HCT116 (cell line): ENCODE measurements around the gene HSP90AB1. TPM values are rescaled to one million over a fixed set of nuclear protein-coding genes. Genes with fewer than 3 reads are reported as not detected.

ENCODE experiments used
- ATAC-seq: fragments of 200-7000 bp; cut with Tn5 transposase; 2 replicates; pipeline ENCODE4 v1.9.1; 2020; ENCODE audit warnings: mild to moderate bottlenecking, moderate library complexity
- BruUV-seq: library from RNA; stranded (reverse); fragments of 400-500 nt; replicated peaks from 2 replicates; lab custom pipeline; 2021; lab: Mats Ljungman, UMichigan
- CTCF ChIA-PET: fragments of 300-600 bp; sonication (Branson Sonifier 250); formaldehyde crosslinking; loops from one replicate; lab custom pipeline; 2021; ENCODE audit warnings: antibody characterized with exemption; lab: Charles Lee
- POLR2A ChIA-PET: fragments of 300-600, 350-600 bp; sonication (Branson Sonifier 250); formaldehyde crosslinking; loops from one replicate; lab custom pipeline; 2021; ENCODE audit warnings: antibody characterized with exemption; lab: Charles Lee
- RAD21 ChIA-PET, 2 experiments: fragments of 300-600 bp; sonication (Branson Sonifier 250); formaldehyde crosslinking; loops; one replicate each; lab custom pipeline; 2023; ENCODE audit warnings: low total read pairs in 2 of 2; ENCODE audit not compliant: uncharacterized antibody in 2 of 2, unreplicated experiment in 2 of 2, low non-redundant PET in 1 of 2; lab: Charles Lee
- DNase-seq: peaks from one replicate; pipeline ENCODE4 v3.0.0-alpha.2; 2010; ENCODE audit warnings: low read depth, low spot score
- H2AFZ ChIP-seq: fragments of 200-600 bp; shearing (Covaris generic), sonication (generic); 2 replicates; pipeline ENCODE4 v1.6.1; 2017; ENCODE audit warnings: low read depth, mixed run types, mixed read lengths, antibody characterized with exemption, low read length; ENCODE audit not compliant: poor library complexity, severe bottlenecking
- H3K27ac ChIP-seq: 2 replicates; pipeline ENCODE4 v1.5.1; 2012; ENCODE audit warnings: low read depth, low read length
- H3K27me3 ChIP-seq: fragments of 200-600 bp; sonication (generic); 2 replicates; pipeline ENCODE4 v1.6.1; 2016; ENCODE audit warnings: mixed run types, low read length, mixed read lengths; ENCODE audit not compliant: insufficient read depth
- H3K36me3 ChIP-seq, 2 experiments: fragments of 200-500 bp in 1 of 2; fragments of 200-600 bp in 1 of 2; sonication (Bioruptor generic) in 1 of 2; sonication (generic) in 1 of 2; 2 replicates each; pipeline versions ENCODE4 v1.5.1 to v1.6.1; 2014 to 2016; ENCODE audit warnings: low read length in 2 of 2, inconsistent platforms in 1 of 2, mixed read lengths in 1 of 2, mixed run types in 1 of 2; ENCODE audit not compliant: insufficient read depth in 2 of 2, control insufficient read depth in 1 of 2
- H3K4me1 ChIP-seq, 2 experiments: fragments of 200-600 bp in 1 of 2; sonication (generic) in 1 of 2; 2 replicates each; pipeline versions ENCODE4 v1.5.1 to v1.6.1; 2012 to 2017; ENCODE audit warnings: low read length in 2 of 2, inconsistent platforms in 1 of 2, mild to moderate bottlenecking in 1 of 2, mixed read lengths in 1 of 2, mixed run types in 1 of 2, moderate library complexity in 1 of 2; ENCODE audit not compliant: insufficient read depth in 2 of 2, control insufficient read depth in 1 of 2
- H3K4me2 ChIP-seq: fragments of 200-600 bp; sonication (generic); 2 replicates; pipeline ENCODE4 v1.6.1; 2017; ENCODE audit warnings: mixed run types, low read length, mixed read lengths
- H3K4me3 ChIP-seq, 2 experiments: fragments of 200-600 bp in 1 of 2; sonication (generic) in 1 of 2; replicated peaks in 1 of 2; 2 replicates each; pipeline ENCODE4 v1.5.1; 2011 to 2016; ENCODE audit warnings: low read length in 2 of 2, control low read depth in 1 of 2, low read depth in 1 of 2, mild to moderate bottlenecking in 1 of 2, mixed read lengths in 1 of 2, mixed run types in 1 of 2
- H3K79me2 ChIP-seq: fragments of 200-600 bp; sonication (generic); 2 replicates; pipeline ENCODE4 v1.6.1; 2017; ENCODE audit warnings: mild to moderate bottlenecking, mixed run types, low read length, moderate library complexity, mixed read lengths; ENCODE audit not compliant: insufficient read depth
- H3K9ac ChIP-seq: fragments of 200-600 bp; sonication (generic); 2 replicates; pipeline ENCODE4 v1.6.1; 2016; ENCODE audit warnings: low read length, mixed read lengths
- H3K9me2 ChIP-seq: fragments of 200-600 bp; sonication (generic), shearing (Covaris generic); 2 replicates; pipeline ENCODE4 v1.6.1; 2017; ENCODE audit warnings: mixed run types, mild to moderate bottlenecking, moderate library complexity; ENCODE audit not compliant: insufficient read depth
- H3K9me3 ChIP-seq, 2 experiments: fragments of 200-500 bp in 1 of 2; fragments of 200-600 bp in 1 of 2; sonication (Bioruptor generic) in 1 of 2; sonication (generic) in 1 of 2; 2 replicates each; pipeline ENCODE4 v1.6.1; 2014 to 2017; ENCODE audit warnings: low read length in 2 of 2, mixed read lengths in 2 of 2, inconsistent platforms in 1 of 2, low read depth in 1 of 2, mild to moderate bottlenecking in 1 of 2, mixed run types in 1 of 2, moderate library complexity in 1 of 2; ENCODE audit not compliant: control insufficient read depth in 1 of 2, insufficient read depth in 1 of 2
- H4K20me1 ChIP-seq: fragments of 200-600 bp; sonication (generic), shearing (Covaris generic); 2 replicates; pipeline ENCODE4 v1.6.1; 2017; ENCODE audit warnings: mixed run types, mild to moderate bottlenecking, moderate library complexity; ENCODE audit not compliant: insufficient read depth
- CBX3 ChIP-seq: IDR thresholded peaks from 2 replicates; pipeline ENCODE4 v1.6.1; 2012; ENCODE audit warnings: low read depth
- ELF1 ChIP-seq: IDR thresholded peaks from 2 replicates; pipeline ENCODE4 v1.6.1; 2012; ENCODE audit warnings: low read depth, borderline replicate concordance
- EZH2 ChIP-seq: fragments of 200-600 bp; sonication (generic); IDR thresholded peaks from 2 replicates; pipeline ENCODE4 v1.6.1; 2017; ENCODE audit warnings: antibody characterized with exemption, mixed run types
- EZH2phosphoT487 ChIP-seq: fragments of 200-600 bp; IDR thresholded peaks from 2 replicates; pipeline ENCODE4 v1.6.1; 2018; ENCODE audit warnings: antibody characterized with exemption, borderline replicate concordance
- FOSL1 ChIP-seq: IDR thresholded peaks from 2 replicates; pipeline ENCODE4 v1.6.1; 2012; ENCODE audit warnings: low read depth
- JUND ChIP-seq: IDR thresholded peaks from 2 replicates; pipeline ENCODE4 v1.6.1; 2012
- POLR2AphosphoS5 ChIP-seq: IDR thresholded peaks from 2 replicates; pipeline ENCODE4 v1.6.1; 2011; ENCODE audit warnings: mild to moderate bottlenecking, low read depth, low read length, moderate library complexity
- REST ChIP-seq: IDR thresholded peaks from 2 replicates; pipeline ENCODE4 v1.6.1; 2012; ENCODE audit warnings: low read depth
- SIN3A ChIP-seq: IDR thresholded peaks from 2 replicates; pipeline ENCODE4 v1.6.1; 2012; ENCODE audit warnings: low read depth
- SP1 ChIP-seq: IDR thresholded peaks from 2 replicates; pipeline ENCODE4 v1.6.1; 2012; ENCODE audit warnings: low read depth
- YY1 ChIP-seq: IDR thresholded peaks from 2 replicates; pipeline ENCODE4 v1.6.1; 2011; ENCODE audit warnings: low read length, low read depth, moderate library complexity, mild to moderate bottlenecking; ENCODE audit not compliant: insufficient replicate concordance; ENCODE audit errors: extremely low read depth
- ZBTB33 ChIP-seq: IDR thresholded peaks from 2 replicates; pipeline ENCODE4 v1.6.1; 2011; ENCODE audit warnings: mild to moderate bottlenecking, low read length, moderate library complexity; ENCODE audit not compliant: insufficient replicate concordance; ENCODE audit errors: extremely low read depth
- ZNF274 ChIP-seq: fragments of 200-500 bp; sonication (Bioruptor generic); IDR thresholded peaks from 2 replicates; pipeline ENCODE4 v1.6.1; 2014; ENCODE audit warnings: mild to moderate bottlenecking, low read depth, low read length, inconsistent platforms
- intact Hi-C: fragments of 100-400 bp; cut with micrococcal nuclease; formaldehyde crosslinking; loops from 2 replicates; pipeline ENCODE4 v1.10.0; 2022
- total RNA-seq: library from RNA; stranded (reverse); gene quantifications from one replicate; pipeline ENCODE4 v1.2.1, GENCODE V29; 2021; ENCODE audit not compliant: unreplicated experiment
- TF ChIP-seq, protein P1 (sequence below): IDR thresholded peaks from 2 replicates; pipeline ENCODE4 v1.6.1; 2012
- TF ChIP-seq, protein P2 (sequence below), 3 experiments: fragments of 200-600 bp in 1 of 3; sonication (generic) in 1 of 3; IDR thresholded peaks in 2 of 3; conservative IDR thresholded peaks in 1 of 3; 2 replicates each; pipeline ENCODE4 v1.5.1; 2012 to 2017; ENCODE audit warnings: low read depth in 2 of 3, low read length in 2 of 3, antibody characterized with exemption in 1 of 3, borderline replicate concordance in 1 of 3, control low read depth in 1 of 3, mild to moderate bottlenecking in 1 of 3, mixed read lengths in 1 of 3, mixed run types in 1 of 3, moderate library complexity in 1 of 3; ENCODE audit not compliant: insufficient read depth in 1 of 3
- TF ChIP-seq, protein P3 (sequence below): IDR thresholded peaks from 2 replicates; pipeline ENCODE4 v1.6.1; 2012

Gene HSP90AB1
- total RNA-seq, 1 experiment from 2014 or later = 2,554 TPM

DNA sequence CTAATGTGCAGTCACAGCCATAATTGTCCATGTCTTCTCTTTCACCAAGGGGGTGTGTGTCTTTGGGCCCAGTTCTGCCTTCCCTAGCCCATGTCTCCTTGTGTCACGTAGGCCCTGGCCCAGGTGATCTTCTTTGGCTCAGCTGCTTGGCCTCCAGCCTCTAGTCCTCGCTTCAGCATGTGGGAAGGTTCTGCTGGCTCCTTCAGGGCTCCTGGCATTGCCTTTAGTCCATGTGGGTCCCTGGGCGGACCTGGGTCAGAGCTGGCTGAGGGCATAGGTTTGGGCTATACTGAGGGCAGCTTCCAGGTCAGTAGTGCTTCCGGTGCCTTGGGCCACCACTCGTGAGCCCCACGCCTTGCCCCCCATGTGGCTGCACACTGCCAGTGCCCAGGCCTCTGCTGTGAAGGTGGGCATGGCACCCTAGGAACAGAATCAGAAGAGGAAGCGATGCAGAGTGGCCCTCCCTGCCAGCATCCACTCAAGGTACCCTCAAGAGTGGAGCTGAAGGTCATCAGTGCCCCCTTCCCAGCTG is 53.5 kb downstream of the HSP90AB1 start (continued):
- TF ChIP-seq EZH2 (no peak), SP1 (no peak), ZBTB33 (no peak)
- TF ChIP-seq, protein P1, sequence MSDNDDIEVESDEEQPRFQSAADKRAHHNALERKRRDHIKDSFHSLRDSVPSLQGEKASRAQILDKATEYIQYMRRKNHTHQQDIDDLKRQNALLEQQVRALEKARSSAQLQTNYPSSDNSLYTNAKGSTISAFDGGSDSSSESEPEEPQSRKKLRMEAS = no peak

DNA sequence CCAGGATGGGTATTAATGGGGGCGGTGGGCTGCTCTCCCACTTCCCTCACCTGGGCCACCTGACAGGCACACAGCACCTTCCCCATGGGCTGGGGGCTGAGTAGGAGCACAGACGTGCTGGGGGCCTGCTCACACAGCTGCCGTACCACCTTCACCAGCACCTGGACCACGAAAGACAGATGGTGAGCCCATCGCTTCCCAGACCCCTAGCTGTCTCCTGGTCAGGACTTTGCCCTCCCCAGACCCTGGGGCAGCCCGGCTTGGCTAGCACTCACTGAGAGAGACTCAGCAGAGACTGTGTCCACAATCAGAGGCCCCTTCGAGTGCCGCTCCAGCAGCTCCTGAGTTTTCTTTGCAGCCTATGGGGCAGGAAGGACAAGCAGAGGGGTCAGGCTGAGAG is 54.2 kb downstream of the HSP90AB1 start:
- H2AFZ ChIP-seq = no peak overlapping the region
- H3K9ac ChIP-seq = no peak overlapping the region
- H3K4me3 ChIP-seq = no peak overlapping the region
- POLR2A ChIA-PET = interaction anchor here (1.3 kb wide), 1 partner anchor 54 kb away, joined by 3 read pairs; the partner anchor contains the start of gene HSP90AB1
- ATAC-seq = no peak
- no peak for TF ChIP-seq POLR2AphosphoS5
- TF ChIP-seq CBX3 = no peak
- TF ChIP-seq REST = no peak
- TF ChIP-seq EZH2 = no peak
- TF ChIP-seq JUND = no peak
- TF ChIP-seq ZNF274 = no peak
- TF ChIP-seq ELF1 = no peak
- no peak for TF ChIP-seq SIN3A
- TF ChIP-seq, protein P2, sequence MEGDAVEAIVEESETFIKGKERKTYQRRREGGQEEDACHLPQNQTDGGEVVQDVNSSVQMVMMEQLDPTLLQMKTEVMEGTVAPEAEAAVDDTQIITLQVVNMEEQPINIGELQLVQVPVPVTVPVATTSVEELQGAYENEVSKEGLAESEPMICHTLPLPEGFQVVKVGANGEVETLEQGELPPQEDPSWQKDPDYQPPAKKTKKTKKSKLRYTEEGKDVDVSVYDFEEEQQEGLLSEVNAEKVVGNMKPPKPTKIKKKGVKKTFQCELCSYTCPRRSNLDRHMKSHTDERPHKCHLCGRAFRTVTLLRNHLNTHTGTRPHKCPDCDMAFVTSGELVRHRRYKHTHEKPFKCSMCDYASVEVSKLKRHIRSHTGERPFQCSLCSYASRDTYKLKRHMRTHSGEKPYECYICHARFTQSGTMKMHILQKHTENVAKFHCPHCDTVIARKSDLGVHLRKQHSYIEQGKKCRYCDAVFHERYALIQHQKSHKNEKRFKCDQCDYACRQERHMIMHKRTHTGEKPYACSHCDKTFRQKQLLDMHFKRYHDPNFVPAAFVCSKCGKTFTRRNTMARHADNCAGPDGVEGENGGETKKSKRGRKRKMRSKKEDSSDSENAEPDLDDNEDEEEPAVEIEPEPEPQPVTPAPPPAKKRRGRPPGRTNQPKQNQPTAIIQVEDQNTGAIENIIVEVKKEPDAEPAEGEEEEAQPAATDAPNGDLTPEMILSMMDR (IDR thresholded peaks at IDR 0.05 in 2 of 3, conservative IDR thresholded peaks at IDR 0.05 in 1 of 3; ENCODE audit: borderline replicate concordance in 1 of 3, insufficient read depth in 1 of 3, low read depth in 2 of 3, low read length in 2 of 3) = no peak
- TF ChIP-seq YY1 = no peak
- TF ChIP-seq, protein P3, sequence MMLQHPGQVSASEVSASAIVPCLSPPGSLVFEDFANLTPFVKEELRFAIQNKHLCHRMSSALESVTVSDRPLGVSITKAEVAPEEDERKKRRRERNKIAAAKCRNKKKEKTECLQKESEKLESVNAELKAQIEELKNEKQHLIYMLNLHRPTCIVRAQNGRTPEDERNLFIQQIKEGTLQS = no peak
- no peak for TF ChIP-seq FOSL1
- TF ChIP-seq EZH2phosphoT487 = no peak
- CTCF ChIA-PET = no interaction called here
- H4K20me1 ChIP-seq = no peaks in the 10 kb centered on the region
- H3K27me3 ChIP-seq = no peaks in the 10 kb centered on the region
- no peaks in the 10 kb centered on the region for H3K79me2 ChIP-seq
- no peak for DNase-seq
- no peak overlapping the region for H3K27ac ChIP-seq
- H3K36me3 ChIP-seq = peaks cover 18 to 48% of the 10 kb centered on the region in 2 experiments
- H3K4me1 ChIP-seq = no peaks in the 10 kb centered on the region
- RAD21 ChIA-PET = no interaction called here
- H3K9me2 ChIP-seq = no peaks in the 10 kb centered on the region
- H3K4me2 ChIP-seq = no peak overlapping the region
- no TSS peak for BruUV-seq
- no peaks in the 10 kb centered on the region for H3K9me3 ChIP-seq
- intact Hi-C loops = no loop called here
